GM18868 (cell line): ENCODE data around the gene S100A8.
"Not testable (repeated sequence)": the region's sequence is repeated elsewhere in the genome, so short reads cannot be mapped to it uniquely, and the experiment has no call there.

Experiments
- ATAC-seq: cut with Tn5 transposase; IDR thresholded peaks from one replicate; pipeline ENCODE4 v1.9.1; 2021; ENCODE audit warnings: mild to moderate bottlenecking, moderate library complexity; ENCODE audit not compliant: unreplicated experiment

Gene S100A8

DNA sequence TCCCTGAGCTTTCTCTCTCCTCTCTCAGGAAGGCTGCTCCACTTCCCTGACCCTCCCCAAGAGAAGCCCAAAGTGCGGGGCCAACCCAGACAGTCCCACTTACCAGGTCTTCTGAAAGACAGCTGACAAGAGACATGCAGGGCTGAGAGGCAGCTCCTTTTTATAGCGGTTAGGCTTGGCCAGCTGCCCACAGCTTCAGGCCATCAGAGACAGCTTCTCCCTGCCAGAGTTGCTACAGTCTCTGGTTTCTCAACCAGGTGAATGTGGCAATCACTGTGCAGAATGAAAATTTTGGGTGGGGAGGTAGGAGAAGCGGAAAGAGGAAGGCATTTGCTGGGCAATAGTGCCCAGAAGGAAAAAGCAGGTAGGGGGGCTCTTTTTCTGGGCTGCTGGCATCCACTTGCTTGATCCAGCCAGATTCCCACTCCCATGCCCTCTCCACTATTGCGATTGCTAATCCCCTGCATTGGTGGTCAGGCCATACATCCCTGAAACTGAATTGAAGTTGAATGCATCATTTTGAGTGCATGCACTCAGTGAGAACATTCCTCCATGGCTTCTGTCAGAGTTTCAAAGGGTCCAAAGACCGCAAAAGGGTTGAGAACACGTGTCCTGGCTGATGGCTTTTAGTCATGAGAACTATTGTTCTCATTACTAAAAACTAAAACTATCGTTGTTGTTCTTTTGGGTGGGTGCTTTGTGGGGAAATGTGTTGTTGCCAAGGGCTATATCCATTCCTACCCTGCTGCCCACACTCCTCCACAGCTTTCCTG is at the start of gene S100A8:
TSS of gene S100A8 (minus strand) at position 136 of the 773 bp plus-strand sequence. CDS start 538 bp downstream, outside the sequence.
- no peak for ATAC-seq

DNA sequence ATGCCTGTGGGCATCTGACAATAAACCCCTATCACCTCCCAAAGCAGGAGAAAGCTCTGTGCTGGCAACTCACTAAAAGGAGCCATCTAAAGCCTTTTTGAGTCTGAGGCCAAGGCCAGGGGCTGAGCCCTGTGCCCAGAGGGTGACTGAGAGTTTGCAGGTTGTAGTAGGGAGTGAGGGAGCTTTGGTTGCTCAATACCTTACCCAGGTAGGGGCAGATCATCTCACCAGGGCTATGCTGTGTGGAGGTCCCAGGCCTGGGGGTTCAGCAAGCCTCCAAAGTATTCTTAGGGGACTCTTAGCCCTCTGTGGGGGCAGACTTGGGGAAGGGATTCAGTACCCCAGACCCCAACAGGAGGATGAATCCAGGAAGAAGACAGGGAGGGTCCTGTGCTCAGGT is 48.4 kb upstream of the S100A8 start:
- no peak for ATAC-seq

DNA sequence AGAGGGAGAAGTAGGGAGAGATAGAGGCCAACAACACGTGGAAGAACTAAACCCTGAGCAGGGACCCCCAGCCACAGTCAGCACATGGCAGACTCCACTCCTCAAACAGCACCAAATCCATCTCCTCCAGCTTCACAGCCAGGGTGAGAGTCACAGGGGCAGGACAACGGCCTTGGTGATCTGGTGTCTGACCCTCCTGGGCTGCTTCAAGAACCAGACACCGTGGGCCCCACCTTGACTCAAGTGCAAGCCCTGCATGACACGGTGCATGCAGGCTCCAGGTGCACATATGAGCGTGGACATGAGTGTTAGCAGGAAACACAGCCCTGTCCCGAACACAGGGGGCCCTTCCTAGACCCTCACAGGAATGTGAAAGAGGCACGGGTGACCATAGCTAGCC is 47.7 kb upstream of the S100A8 start:
- ATAC-seq, result no peak

DNA sequence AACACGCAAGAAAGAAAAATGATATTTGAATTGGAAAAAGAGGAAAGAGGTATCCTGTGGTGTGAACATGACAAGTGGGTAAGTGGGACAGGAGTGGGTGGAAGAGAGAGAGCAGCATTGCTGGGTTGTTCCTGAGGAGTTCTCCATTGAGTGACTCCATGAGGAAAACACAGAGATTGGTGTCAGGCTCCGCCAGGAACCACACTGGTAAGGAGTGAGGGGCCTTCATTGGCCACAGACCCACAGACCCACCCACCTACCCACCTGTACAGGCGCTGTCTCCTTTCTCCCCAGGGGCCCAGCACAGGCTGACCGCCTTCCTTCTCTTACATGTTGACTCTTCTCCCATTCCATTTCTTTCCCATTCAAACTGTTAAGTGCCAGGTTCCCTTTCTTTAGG is 46.4 kb upstream of the S100A8 start:
- ATAC-seq, result no peak

DNA sequence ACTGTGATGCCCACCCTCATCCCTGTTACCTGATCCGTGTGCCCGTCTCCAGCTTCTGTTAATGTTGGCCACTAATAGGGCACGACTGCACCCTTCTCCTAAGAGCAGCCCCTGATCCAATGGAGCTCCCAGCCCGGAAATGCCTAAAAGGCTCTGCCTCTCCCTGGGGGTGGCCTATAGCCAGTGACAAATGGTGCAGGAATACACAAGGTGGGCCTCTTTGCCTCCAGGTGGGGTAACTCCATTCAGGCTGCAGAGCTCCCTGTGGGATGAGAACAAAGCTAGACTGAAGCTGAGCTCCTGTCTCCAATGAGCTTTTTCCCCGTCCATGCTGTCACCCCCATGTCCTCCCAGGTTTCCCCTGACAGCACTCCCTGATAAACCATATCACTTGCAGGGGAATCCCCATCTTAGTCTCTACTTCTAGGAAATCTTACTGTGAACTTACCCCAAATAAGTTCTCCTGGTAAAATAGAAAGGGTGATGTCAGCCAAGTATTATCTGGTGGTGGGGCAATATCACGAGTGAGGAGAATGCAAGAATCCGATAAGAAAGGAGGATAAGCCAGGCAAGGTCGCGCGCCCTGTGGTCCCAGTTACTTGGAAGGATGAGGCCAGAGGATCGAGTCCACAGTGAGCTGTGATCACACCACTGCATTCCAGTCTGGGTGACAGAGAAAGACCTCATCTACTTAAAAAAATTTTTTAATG is 44.0 kb upstream of the S100A8 start:
- no peak for ATAC-seq

DNA sequence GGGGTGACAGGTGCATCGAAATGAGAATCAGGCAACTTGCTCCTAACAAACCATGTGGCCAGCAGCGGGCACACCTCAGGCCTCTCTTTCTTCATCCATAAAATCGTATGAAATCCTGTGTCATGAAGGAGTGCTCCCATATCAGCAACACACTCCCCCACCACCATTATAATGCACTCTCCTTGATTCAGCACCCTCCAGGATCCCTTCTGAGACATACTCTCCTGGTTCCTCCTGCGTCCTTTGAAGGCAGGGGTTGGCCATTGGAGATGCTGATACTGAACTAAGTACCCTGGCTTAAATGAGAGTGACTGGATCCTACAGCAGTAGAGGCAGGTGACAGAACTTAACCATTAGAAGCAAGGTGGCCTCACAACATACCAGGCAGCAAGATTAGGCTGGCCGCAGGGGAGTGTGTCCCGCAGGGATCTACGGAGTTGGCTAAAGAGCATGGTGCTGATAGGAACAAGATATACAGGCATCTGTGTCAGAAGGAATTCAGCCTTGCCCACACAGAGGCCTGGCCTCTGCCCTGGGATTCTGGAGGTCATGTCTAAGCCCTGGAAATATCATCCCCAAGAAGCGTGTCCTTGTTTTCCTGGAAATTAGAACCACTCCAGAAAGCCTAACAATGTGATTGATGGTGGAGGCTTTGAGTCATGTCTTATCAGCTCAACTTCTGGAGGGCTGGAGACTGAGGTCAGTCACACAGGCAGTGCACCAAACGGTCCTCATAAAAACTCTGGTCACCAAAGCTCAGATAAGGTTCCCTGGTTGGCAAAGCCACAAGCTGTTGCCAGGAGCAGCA is 42.2 kb upstream of the S100A8 start:
- ATAC-seq, result no peak

DNA sequence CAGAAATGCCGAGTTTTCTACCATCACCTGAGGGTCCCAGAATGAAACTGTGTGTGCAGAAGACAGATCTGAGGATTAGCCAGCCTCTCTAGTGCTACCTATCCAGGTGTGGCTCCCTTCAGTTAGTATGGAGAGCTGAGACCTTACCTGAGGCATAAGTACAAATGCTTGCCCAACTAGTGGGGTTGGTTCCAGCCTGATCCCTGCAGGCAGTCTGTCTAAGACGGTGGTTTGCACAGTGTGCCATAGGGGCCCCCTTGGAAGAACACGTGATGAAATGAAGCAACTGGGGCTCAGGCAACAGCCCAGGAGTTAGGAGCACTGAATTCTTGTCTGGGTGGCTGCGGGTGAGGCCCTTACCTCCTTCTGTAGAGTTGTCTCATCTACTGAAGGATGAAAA is 41.1 kb upstream of the S100A8 start:
- no peak for ATAC-seq

DNA sequence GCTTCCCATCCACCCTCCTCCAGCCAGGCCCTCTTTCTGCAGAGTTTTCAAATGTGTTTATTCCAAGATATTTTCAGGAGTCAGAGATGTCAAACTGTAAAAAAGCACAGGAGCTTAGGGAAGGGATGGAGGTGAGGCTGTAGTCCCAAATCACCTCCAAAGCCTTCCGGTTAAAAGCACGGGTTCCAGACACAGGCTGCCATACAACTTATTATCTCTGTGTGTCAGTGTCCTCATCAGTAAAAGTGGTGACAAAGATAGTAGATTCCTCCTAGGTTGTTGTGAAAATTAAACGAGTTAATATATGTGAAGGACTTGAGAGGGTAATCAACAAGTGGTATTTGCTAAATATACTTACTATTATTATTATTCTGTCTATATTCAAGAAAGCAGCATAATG is 40.6 kb upstream of the S100A8 start:
- no peak for ATAC-seq

DNA sequence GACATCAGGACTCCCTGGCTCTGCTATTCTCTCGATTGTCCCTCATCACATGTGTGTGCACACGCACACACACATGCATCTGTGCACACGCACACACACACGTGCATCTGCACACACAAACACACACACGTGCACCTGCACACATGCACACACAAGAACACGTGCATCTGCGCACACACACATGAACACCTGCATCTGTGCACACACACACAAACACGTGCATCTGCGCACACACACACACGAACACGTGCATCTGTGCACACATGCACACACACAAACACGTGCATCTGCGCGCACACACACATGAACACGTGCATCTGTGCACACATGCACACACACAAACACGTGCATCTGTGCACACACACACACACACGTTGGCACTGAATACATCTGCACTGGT is 40.1 kb upstream of the S100A8 start:
- ATAC-seq, result no peak

DNA sequence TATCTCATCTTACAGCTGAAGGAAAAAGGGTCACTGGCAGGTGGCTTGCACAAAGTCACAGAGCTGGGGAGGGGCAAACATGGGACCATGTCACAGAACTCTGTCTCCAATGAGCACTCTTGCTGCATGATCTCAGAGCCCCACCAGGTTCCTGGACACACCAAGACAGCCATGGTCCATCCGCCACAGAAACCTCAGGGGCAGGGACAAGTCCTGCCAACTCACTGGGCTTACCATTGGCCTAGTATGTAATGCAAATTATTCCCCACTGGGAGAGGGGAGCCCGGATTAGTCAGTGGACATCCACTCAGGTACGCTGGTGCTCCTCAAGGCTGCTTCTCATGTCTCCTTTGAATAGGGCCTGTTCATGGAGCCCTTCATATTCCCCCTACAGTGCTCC is 39.7 kb upstream of the S100A8 start:
- ATAC-seq, result no peak

DNA sequence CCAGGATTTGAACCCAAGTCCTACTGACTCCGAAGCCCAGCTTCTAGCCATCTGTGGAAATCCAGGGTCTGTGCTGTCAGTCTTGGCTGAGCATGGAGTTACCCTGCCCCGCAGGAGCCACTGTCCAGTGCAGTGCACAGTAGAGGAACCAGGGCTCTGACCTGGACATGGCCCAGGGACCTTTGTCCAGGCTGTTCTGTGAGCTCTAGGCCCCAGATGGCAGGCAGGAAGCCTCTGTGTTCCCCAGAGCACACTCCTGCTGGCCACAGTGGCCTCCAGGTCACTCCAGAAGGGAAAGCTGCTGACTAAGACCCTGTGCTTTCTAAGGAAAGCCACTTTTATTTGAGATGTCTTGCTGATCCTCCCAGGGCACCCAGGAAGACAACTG is 39.3 kb upstream of the S100A8 start:
- no peak for ATAC-seq

DNA sequence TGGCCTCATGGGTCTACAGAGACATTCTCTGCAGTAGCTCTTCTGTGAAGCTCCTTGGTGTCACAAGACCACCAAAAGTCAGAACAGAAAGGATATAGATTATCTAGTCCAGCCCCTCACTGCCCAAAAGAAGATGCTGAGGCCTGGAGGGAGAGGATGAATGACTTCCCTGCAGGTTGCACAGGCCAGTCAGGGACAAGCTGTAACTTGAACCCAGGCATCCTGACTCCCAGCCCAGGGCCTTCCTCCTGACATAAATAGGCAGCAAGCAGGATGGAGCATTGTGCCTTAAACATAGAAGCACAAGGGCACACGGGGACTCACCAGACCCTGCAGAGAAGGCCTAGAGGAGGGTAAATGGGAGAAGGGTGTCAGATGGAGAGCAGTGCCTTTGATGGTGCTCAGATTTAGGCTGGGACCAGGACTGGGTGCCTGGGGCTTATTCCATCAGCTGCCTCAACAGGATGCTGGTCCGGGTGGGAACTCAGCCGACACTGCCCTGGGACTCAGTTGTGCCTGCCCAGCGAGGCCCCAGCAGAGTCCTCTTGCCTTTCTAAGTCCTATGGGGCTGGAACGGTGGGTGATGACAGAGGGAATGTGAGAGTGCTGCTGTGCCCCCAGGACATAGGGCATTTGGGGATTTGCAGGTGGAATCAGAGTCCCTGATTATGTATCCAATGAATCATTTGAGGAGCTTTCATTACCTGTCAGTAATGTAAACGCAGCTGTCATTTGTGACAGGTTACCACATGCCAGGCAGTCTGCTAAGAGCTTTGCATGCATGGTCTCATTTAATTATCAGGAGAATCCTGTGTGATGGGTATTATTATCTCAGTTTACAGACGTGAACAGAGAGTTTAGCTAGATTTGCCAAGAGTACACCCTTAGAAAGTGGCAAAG is 38.6 kb upstream of the S100A8 start:
- ATAC-seq, result no peak

DNA sequence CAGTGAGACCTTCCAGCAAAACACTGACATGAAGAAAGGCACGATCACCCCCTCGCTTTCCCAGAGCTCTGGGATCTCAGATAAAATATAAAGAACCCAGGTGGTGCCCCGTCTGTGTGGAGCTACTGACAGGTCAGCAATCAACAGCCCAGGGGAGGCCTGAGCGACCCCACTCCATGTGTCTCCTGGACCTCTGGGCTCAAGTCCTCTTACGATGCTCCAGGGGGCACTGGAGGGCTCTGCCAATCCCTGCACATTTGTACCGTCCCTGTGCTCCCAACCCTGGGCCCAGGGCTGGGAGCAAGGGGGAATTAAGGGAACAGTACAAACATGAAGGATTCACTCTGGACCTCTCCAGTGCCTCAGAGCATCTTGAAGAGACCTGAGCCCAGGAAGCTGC is 37.9 kb upstream of the S100A8 start:
- ATAC-seq, result no peak

DNA sequence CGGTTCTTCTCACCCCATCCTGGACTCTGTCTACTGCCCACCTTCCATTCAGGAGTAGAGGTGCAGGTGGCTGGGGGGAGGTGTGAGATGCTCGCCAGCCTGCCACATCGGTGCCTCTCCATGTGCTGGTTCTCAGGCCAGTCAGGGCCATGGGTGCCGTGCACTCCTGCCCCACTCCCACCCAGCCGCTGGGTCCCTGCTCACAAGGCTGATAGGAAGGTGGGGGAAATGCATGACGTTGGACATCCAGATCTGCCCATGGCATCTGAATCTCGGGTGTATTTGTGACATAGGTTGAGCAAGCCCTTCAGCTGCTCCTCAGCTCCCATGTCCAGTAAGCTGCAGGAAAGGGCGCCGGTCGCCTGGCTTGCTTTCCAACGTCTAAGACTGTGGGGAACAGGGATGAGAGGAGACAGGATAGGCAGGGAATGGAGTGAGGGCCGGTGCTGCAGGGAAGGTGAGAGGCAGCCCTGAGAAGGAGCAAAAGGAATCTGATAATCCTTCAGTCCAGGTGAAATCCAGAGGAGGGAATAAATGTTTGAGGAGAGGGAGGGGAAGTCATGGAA is 37.3 kb upstream of the S100A8 start:
- no peak for ATAC-seq

DNA sequence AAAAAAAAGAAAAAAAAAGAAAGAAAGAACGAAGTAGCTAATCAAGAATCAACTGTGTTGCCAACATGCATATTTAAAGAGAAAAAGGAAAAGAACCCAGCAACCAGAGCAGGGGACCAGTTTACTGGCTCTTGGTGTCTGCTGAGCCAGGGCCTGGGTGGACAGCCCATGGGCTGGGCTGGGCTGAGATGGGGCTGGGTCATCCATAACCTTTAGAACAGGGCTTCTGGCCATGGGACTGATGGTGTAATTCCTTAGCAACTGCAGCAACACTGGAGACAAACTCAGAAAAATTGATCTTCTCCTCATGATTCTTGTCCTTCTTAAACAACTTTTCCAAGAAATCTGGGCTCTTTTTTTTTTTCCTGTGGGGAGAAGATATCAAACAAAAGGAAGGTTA is 35.9 kb upstream of the S100A8 start:
- no peak for ATAC-seq

DNA sequence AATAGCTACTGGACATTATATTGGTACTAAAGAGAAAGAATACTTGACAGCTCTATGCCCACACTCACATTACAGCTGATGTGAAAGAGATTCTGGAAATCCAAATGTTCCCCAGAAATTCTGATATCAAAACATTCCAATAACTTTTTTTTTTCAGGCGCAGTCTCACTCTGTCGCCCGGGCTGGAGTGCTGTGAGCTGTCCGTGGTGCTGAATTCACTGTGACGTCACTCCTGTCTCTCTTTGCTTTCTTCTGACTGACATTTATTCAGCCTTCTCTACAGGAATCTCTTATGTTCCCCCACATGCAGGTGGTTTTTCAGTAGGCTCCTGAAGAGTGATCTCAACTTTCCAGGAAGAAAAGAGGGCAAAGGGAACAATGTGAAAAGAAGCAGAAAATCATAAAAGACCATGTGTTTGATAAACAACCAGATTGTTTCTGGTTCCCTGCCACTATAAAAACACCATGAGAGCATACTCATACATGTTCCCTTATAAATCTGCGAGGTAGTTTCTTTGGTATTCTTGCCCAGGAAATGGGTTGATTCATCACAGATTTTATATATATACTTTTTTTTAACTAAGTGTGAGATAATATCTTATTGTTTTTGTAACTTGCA is 31.7 kb upstream of the S100A8 start:
- no peak for ATAC-seq

DNA sequence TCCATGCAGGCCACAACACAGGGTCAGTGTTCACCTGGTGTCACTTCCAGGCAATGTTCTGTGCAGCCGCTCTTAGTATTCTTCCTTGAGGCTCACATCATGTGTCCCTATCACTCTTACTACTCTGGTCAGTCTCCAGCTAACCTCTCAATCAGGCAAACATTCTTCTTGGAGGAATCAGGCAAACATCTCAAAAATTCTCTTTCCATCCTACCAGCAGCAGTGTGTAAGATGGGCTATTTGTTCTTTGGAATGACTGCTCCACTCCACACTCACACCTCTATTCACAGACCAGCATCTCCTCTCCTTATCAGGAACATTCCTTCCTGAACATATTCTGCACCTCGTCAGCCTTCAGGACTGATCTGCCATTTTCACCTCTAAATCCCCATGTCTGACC is 29.4 kb upstream of the S100A8 start:
- no peak for ATAC-seq

DNA sequence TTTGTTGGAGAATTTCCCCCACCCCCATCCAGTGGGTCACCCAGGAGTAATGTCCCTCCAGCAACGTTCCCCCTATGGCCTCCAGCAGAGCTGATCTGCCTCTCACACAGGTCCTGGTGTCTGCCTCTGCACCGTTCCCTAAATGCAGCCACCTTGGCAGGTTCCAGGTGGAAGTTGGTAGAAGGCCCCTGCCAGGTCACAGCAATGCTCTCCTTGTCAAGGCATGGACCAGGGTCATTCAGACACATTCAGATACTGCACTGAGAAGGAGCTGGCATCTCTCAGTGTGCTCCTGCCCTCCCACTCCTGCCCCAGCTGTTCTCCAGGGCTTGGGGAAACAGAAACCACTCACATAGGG is 28.5 kb upstream of the S100A8 start:
- ATAC-seq, result not testable (repeated sequence)

DNA sequence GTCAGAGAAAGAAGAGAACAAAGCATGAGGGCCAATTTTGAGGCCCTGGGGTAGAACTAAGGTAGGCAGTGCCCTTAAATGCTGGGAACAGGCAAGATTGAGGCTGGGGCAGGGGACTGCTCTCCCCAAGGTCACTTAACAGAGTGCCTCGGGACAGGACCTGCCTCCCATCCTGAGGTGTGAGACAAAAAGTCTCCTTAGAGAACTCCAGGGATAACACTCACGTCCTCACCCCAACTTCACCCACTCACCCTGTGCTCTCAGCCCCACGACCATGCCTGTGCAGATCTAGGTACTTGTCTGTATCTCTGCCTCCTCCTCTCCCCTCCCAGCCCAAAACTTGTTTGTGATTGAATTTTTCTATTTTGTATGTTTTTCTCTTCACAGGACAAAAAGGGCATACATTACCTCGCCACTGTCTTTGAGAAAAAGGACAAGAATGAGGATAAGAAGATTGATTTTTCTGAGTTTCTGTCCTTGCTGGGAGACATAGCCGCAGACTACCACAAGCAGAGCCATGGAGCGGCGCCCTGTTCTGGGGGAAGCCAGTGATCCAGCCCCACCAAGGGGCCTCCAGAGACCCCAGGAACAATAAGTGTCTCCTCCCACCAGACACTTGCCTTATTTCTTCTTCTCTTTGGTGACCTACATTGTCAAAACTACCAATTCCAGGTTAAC is 28.0 kb upstream of the S100A8 start:
- ATAC-seq, result not testable (repeated sequence)
